ENCODE results near the gene LAG3.

The LAG3 gene

DNA sequence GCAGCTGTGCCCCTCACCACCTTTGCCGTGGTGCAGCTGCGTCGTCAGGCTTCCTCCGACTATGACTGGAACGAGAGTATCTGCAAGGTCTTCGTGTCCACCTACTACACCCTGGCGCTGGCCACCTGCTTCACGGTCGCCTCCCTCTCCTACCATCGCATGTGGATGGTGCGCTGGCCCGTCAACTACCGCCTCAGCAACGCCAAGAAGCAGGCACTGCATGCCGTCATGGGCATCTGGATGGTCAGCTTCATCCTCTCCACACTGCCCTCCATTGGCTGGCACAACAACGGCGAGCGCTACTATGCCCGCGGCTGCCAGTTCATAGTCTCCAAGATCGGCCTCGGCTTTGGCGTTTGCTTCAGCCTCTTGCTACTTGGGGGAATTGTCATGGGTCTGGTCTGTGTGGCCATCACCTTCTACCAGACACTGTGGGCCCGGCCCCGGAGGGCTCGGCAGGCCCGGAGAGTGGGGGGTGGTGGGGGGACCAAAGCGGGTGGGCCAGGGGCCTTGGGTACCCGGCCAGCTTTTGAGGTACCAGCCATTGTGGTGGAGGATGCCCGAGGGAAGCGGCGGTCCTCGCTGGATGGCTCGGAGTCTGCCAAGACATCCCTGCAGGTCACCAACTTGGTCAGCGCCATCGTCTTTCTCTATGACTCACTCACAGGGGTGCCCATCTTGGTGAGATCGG is 51.9 kb downstream of the LAG3 start:
- H3K4me3 ChIP-seq (ENCODE audit: low read depth, low read length), result no peak overlapping the region
- TF ChIP-seq, protein P1, sequence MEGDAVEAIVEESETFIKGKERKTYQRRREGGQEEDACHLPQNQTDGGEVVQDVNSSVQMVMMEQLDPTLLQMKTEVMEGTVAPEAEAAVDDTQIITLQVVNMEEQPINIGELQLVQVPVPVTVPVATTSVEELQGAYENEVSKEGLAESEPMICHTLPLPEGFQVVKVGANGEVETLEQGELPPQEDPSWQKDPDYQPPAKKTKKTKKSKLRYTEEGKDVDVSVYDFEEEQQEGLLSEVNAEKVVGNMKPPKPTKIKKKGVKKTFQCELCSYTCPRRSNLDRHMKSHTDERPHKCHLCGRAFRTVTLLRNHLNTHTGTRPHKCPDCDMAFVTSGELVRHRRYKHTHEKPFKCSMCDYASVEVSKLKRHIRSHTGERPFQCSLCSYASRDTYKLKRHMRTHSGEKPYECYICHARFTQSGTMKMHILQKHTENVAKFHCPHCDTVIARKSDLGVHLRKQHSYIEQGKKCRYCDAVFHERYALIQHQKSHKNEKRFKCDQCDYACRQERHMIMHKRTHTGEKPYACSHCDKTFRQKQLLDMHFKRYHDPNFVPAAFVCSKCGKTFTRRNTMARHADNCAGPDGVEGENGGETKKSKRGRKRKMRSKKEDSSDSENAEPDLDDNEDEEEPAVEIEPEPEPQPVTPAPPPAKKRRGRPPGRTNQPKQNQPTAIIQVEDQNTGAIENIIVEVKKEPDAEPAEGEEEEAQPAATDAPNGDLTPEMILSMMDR (IDR thresholded peaks at IDR 0.05; ENCODE audit: borderline replicate concordance, insufficient read depth, low read depth, low read length), result no peak

DNA sequence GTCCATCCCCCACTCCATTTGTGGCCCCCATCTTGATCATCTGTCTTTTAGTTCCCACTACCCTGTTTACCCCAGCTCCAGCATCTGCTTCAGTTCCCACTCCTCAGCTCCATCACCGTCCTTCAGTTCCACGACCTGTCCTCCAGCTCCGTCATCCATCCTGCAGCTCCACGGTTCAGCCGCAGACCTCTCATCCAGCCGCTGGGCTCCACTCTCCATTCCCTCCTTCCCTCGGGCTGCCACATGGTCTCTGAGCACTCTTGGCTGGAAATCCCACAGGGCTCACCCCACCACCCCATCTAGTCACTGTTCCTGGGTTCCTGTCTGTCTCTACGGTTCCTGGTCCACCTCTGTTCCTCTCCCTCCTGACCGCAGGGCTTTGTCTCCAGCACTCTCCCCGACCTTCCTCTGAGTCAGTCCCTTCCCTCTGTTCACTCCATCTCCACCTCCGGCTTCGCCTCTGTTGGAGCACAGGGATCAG is 52.6 kb downstream of the LAG3 start:
- H3K4me3 ChIP-seq (ENCODE audit: low read depth, low read length), result no peak overlapping the region
- TF ChIP-seq, protein P1 (IDR thresholded peaks at IDR 0.05; ENCODE audit: borderline replicate concordance, insufficient read depth, low read depth, low read length), result no peak

DNA sequence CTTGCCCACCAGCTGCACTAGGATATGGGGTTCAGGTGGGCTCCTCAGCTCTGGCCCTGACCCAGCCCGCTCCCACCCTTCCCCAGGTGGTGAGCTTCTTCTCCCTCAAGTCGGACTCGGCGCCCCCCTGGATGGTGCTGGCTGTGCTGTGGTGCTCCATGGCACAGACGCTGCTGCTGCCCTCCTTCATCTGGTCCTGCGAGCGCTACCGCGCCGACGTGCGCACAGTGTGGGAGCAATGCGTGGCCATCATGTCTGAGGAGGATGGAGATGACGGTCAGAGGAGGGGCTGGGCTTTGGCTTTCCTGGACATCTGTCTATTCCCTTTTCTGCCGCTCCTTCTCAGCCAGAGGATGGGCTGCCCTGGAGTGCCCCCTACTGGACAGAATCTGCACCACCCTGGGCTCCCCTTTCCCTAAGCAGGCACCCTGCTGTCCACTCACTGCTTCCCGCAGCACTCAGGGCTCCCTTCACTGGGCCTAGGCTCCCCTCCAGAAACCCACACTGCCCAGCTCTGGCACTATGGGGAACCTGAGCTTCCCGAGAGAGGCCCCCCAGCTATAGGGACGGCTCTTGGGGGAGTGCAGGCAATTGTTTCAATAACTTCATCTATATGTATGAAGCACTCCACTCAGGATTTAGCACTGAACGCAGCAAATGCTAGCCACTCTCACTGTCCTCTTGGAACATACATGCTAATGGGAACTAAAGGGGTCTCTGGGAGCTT is 53.2 kb downstream of the LAG3 start:
- TF ChIP-seq, protein P1 (IDR thresholded peaks at IDR 0.05; ENCODE audit: borderline replicate concordance, insufficient read depth, low read depth, low read length), result peak; percentile 93
- no peak overlapping the region for H3K4me3 ChIP-seq (ENCODE audit: low read depth, low read length)

DNA sequence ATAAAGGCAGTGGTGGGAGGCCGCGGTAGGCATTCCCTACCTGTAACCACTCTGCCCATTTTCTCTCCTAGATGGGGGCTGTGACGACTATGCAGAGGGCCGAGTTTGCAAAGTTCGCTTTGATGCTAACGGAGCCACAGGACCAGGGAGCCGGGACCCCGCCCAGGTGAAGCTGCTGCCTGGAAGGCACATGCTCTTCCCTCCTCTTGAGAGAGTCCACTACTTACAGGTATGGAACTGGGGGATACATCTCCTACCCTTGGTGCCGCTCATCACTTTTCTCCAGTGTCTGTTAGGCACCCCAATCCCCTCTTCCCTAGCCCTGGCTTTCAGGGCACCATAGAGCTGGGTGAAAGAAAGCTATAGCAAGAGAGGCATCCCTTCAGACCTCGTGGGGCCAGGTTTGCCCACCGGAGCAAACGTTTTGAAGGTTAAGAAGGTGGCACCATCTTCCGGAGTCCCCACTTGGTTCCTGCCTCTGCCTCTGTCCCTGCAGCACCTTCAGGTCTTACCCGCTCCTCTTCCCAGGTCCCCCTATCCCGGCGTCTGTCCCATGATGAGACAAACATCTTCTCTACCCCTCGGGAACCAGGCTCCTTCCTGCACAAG is 53.9 kb downstream of the LAG3 start:
- no peak overlapping the region for H3K4me3 ChIP-seq (ENCODE audit: low read depth, low read length)
- TF ChIP-seq, protein P1 (IDR thresholded peaks at IDR 0.05; ENCODE audit: borderline replicate concordance, insufficient read depth, low read depth, low read length), result no peak

DNA sequence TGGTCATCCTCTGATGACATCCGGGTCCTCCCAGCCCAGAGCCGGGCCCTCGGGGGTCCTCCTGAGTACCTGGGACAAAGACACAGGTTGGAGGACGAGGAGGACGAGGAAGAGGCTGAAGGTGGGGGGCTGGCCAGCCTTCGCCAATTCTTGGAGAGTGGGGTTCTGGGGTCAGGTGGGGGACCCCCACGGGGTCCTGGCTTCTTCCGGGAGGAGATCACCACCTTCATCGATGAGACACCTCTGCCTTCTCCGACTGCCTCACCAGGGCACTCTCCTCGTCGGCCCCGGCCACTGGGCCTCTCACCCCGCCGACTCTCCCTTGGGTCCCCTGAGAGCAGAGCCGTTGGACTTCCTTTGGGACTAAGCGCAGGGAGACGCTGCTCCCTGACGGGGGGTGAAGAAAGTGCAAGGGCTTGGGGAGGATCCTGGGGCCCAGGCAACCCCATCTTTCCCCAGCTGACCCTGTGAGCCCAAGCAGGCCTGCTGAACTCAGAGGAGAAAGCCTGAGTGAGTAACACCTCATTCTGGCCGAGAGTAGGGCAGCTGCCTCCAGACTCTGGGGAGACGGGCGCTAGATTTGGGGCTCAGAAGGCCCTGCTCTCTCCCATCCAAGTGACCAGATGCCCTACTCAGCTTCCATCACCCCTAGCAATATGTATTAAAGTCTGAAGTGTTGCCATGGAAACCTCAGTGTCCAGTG is 54.6 kb downstream of the LAG3 start:
- no peak overlapping the region for H3K4me3 ChIP-seq (ENCODE audit: low read depth, low read length)
- TF ChIP-seq, protein P1 (IDR thresholded peaks at IDR 0.05; ENCODE audit: borderline replicate concordance, insufficient read depth, low read depth, low read length), result no peak

DNA sequence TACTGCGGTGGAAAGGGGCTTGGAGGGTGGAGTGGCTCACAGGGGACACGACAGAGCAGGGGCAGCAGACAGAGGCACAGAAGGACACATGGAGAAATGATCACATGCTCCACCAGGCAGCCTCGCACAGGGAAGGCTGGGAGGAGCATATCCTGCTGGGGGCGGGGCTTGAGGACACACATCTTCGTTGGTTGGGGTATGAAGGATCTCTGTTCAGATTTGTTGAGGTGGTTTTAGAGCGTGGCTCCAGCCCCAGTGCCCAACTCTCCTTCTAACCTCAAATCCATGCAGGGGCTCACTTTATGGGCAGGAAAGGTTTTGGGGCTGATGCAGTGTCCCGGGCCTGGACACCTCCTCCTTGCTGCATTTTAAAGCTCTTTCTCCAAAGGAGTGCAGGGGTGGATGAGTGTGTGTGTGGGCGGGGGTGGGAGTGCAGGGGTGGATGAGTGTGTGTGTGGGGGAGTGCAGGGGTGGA is 55.2 kb downstream of the LAG3 start:
- H3K4me3 ChIP-seq (ENCODE audit: low read depth, low read length), result no peak overlapping the region
- TF ChIP-seq, protein P1 (IDR thresholded peaks at IDR 0.05; ENCODE audit: borderline replicate concordance, insufficient read depth, low read depth, low read length), result no peak

All from GM12875 (cell line).